Transverse colon (tissue), 4 donors: ENCODE results near the gene TRMT61A. TPM values are rescaled to one million over a fixed set of nuclear protein-coding genes. Genes with fewer than 3 reads are reported as not detected.
A peak's percentile ranks its signal among the peaks of the same experiment; 100 is the strongest.

Experiments
- DNase-seq: peaks from one replicate; pipeline ENCODE4 v3.0.0-alpha.2; 2019
- H3K27ac ChIP-seq, 4 donors: fragments of 200-600 bp; sonication (generic); 2 replicates each; pipeline ENCODE4 v1.5.1; 2016 to 2018; ENCODE audit warnings: inconsistent platforms in 4 of 4
- H3K27me3 ChIP-seq: fragments of 200-600 bp; sonication (generic); 2 replicates; pipeline ENCODE4 v1.5.1; 2017; ENCODE audit warnings: inconsistent platforms
- H3K36me3 ChIP-seq, 4 donors: fragments of 200-600 bp; sonication (generic); 2 replicates each; pipeline ENCODE4 v1.5.1; 2017 to 2019; ENCODE audit warnings: inconsistent platforms in 4 of 4
- H3K4me1 ChIP-seq, 4 donors: fragments of 200-600 bp; sonication (generic); 2 replicates each; pipeline ENCODE4 v1.5.1; 2017 to 2020; ENCODE audit warnings: inconsistent platforms in 4 of 4
- H3K4me3 ChIP-seq, 4 donors: fragments of 200-600 bp; sonication (generic); 1 replicate in 1 of 4; 2 replicates in 3 of 4; pipeline versions ENCODE4 v1.5.1 to v1.6.1; 2017 to 2019; ENCODE audit warnings: inconsistent platforms in 4 of 4
- H3K9me3 ChIP-seq, 2 donors: fragments of 200-600 bp; sonication (generic); 2 replicates each; pipeline ENCODE4 v1.5.1; 2017 to 2019; ENCODE audit warnings: inconsistent platforms in 2 of 2
- CTCF ChIP-seq, 5 experiments: fragments of 200-600 bp in 3 of 5; fragments of 450-650 bp in 2 of 5; sonication (generic) in 3 of 5; IDR thresholded peaks; 1 replicate in 2 of 5; 2 replicates in 3 of 5; pipeline ENCODE4 v1.5.1; 2016 to 2017; ENCODE audit warnings: antibody characterized with exemption in 5 of 5, inconsistent platforms in 3 of 5, mild to moderate bottlenecking in 2 of 5, moderate library complexity in 1 of 5
- EP300 ChIP-seq: sonication (generic); formaldehyde crosslinking; IDR thresholded peaks from one replicate; pipeline ENCODE4 v1.6.1; 2017; ENCODE audit warnings: antibody characterized with exemption, low read depth
- POLR2A ChIP-seq: fragments of 450-650 bp; IDR thresholded peaks from one replicate; pipeline ENCODE4 v1.6.1; 2016; ENCODE audit warnings: antibody characterized with exemption, mild to moderate bottlenecking, moderate library complexity
- POLR2AphosphoS5 ChIP-seq, 3 donors: sonication (generic); formaldehyde crosslinking; IDR thresholded peaks; one replicate each; pipeline ENCODE4 v1.6.1; 2016; ENCODE audit warnings: antibody characterized with exemption in 3 of 3
- WGBS, 2 donors: methylation state at CpG; one replicate each; pipeline ENCODE4 v1.1.5; 2018; ENCODE audit warnings: low coverage in 1 of 2; 5-methylcytosine and 5-hydroxymethylcytosine counted together
- in situ Hi-C, 4 donors: fragments of 200-750 bp; cut with MboI; loops; one replicate each; pipeline versions ENCODE4 v1.15.0 to v1.15.1; 2017; ENCODE audit warnings: low sequenced_read_pairs in 3 of 4, low pct_ligation_motif_present in 1 of 4, low pct_unique_long_range_greater_than_20kb in 1 of 4
- intact Hi-C: fragments of 100-400 bp; cut with DNase I; formaldehyde crosslinking; loops from one replicate; pipeline ENCODE4 v1.15.1; 2023; ENCODE audit warnings: low total_unique reads
- total RNA-seq, 4 donors: library from RNA; depleted of rRNA; stranded (reverse); fragments of >200 nt; gene quantifications; one replicate each; pipeline ENCODE4 v1.1.0, GENCODE V29; 2016

The TRMT61A gene
- total RNA-seq, result 10 to 100 TPM; 12.2 to 38.2 (median 14.1) TPM

- intact Hi-C loops, result loop anchor here (1.0 kb wide), 1 partner anchor 25 kb away; no protein-coding TSS in a partner anchor
- Histone ChIP-seq H3K27ac (peak within 1 kb of the TSS; percentile 89 to 95 (median 94)), H3K4me1 (peaks cover 41 to 77% (median 68%) of the 10 kb centered on the region in 4 donors), H3K27me3 (no peaks in the 10 kb centered on the region), H3K36me3 (no peaks in the 10 kb centered on the region), H3K9me3 (no peaks in the 10 kb centered on the region), H3K4me3 (peak within 1 kb of the TSS; percentile 61 to 98 (median 84))
- peak; percentile 77 to 89 (median 89) for TF ChIP-seq POLR2AphosphoS5 (IDR thresholded peaks at IDR 0.05)
- TF ChIP-seq CTCF (IDR thresholded peaks at IDR 0.05), result no peak
- peak; percentile 78 for TF ChIP-seq POLR2A
- no peak for TF ChIP-seq EP300
- peak; percentile 91 for DNase-seq
- in situ Hi-C loops, result no loop called here
- WGBS, 2 donors, result 2% methylated on average over 47 of the region's 70 CpGs; no CpG with 5 or more reads in 1 of the 2 donors
These were observed at the start of gene TRMT61A for GRCh38 chr14:103528587-103529382. Gene TRMT61A (plus strand): TSS chr14:103529196. CDS start chr14:103529979, 783 bp downstream.

- H3K4me3 ChIP-seq, result no peak overlapping the region
- H3K9me3 ChIP-seq, result no peaks in the 10 kb centered on the region
- H3K36me3 ChIP-seq, result peaks cover 0 to 61% (median 27%) of the 10 kb centered on the region in 4 donors
- no peak for TF ChIP-seq EP300
- no peak for TF ChIP-seq POLR2A
- no peak for TF ChIP-seq POLR2AphosphoS5 (IDR thresholded peaks at IDR 0.05)
- DNase-seq, result no peak
- intact Hi-C loops (no loop called here), in situ Hi-C loops (no loop called here)
- H3K4me1 ChIP-seq, result no peaks in the 10 kb centered on the region
- no peak overlapping the region for H3K27ac ChIP-seq
- 70 to 71% methylated on average over 3 of the region's 3 CpGs for WGBS, 2 donors
- H3K27me3 ChIP-seq, result no peaks in the 10 kb centered on the region
These were observed 48.4 kb upstream of the TRMT61A start for GRCh38 chr14:103480595-103480994.

- intact Hi-C loops, result no loop called here
- no peak for DNase-seq
These were observed 45.4 kb upstream of the TRMT61A start for GRCh38 chr14:103483600-103483999.

GRCh38 chr14:103485504-103485903, 43.5 kb upstream of the TRMT61A start:
- Histone ChIP-seq H3K27me3 (no peaks in the 10 kb centered on the region), H3K9me3 (no peaks in the 10 kb centered on the region), H3K4me1 (no peaks in the 10 kb centered on the region), H3K27ac (no peak overlapping the region), H3K36me3 (peaks cover 0 to 42% (median 10%) of the 10 kb centered on the region in 4 donors), H3K4me3 (no peak overlapping the region)
- TF ChIP-seq CTCF (IDR thresholded peaks at IDR 0.05) (no peak), EP300 (no peak), POLR2AphosphoS5 (IDR thresholded peaks at IDR 0.05) (no peak), POLR2A (no peak)
- DNase-seq, result no peak
- in situ Hi-C loops, result no loop called here
- 93 to 98% methylated on average over 2 of the region's 2 CpGs for WGBS, 2 donors
- intact Hi-C loops, result no loop called here

More at GRCh38 chr14:103483600-103483999, 45.4 kb upstream of the TRMT61A start:
- WGBS, 2 donors, result 53 to 65% methylated on average over 5 of the region's 5 CpGs
- TF ChIP-seq EP300 (no peak), POLR2A (no peak)
- H3K9me3 ChIP-seq, result no peaks in the 10 kb centered on the region
- in situ Hi-C loops, result no loop called here
- H3K36me3 ChIP-seq, result peaks cover 0 to 45% (median 19%) of the 10 kb centered on the region in 4 donors
- H3K27ac ChIP-seq, result no peak overlapping the region
- H3K4me3 ChIP-seq, result no peak overlapping the region
- no peaks in the 10 kb centered on the region for H3K4me1 ChIP-seq
- no peaks in the 10 kb centered on the region for H3K27me3 ChIP-seq

GRCh38 chr14:103488071-103488470, 40.9 kb upstream of the TRMT61A start:
- no peaks in the 10 kb centered on the region for H3K4me1 ChIP-seq
- H3K4me3 ChIP-seq, result no peak overlapping the region
- peaks cover 0 to 29% (median 11%) of the 10 kb centered on the region in 4 donors for H3K36me3 ChIP-seq
- H3K27me3 ChIP-seq, result no peaks in the 10 kb centered on the region
- in situ Hi-C loops, result no loop called here
- no peak overlapping the region for H3K27ac ChIP-seq
- no peak for DNase-seq
- intact Hi-C loops, result no loop called here
- no peaks in the 10 kb centered on the region for H3K9me3 ChIP-seq
- no peak for TF ChIP-seq POLR2A
- no peak for TF ChIP-seq POLR2AphosphoS5 (IDR thresholded peaks at IDR 0.05)
- TF ChIP-seq EP300, result no peak
- no peak for TF ChIP-seq CTCF (IDR thresholded peaks at IDR 0.05)
- WGBS, 2 donors, result 86 to 90% methylated on average over 2 to 6 of the region's 6 CpGs
